ENCODE measurements around the gene PDSS2.

DNA sequence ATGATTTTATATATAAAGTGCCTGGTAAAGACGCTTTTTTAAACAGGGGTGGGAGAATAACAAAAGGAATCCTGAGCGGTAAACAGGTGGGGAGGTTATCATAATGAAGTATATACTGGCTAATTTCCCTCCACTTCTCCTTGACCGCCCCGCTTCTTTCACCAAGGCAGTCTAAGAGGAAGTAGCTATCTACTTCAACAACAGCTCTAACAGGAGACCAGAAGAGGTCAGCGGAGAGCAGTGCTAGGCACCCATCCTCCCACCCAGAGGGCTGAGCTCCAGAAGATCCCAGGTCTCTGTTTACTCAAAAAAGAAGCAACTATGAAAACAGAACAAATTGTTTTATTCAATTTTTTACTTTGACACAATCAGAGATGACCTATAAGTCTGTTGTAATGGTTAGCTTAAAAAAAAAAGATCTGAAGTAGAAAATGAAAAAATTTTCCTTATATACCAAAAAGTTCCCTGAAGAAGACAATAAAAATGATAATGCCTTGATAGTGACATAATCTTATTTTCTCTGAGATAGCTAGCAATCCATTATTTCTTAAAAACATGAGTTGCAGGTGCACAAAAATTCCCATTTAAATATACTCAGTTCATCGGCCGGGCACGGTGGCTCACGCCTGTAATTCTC, 141.1 kb downstream of the PDSS2 start:
- TF ChIP-seq, protein P1, sequence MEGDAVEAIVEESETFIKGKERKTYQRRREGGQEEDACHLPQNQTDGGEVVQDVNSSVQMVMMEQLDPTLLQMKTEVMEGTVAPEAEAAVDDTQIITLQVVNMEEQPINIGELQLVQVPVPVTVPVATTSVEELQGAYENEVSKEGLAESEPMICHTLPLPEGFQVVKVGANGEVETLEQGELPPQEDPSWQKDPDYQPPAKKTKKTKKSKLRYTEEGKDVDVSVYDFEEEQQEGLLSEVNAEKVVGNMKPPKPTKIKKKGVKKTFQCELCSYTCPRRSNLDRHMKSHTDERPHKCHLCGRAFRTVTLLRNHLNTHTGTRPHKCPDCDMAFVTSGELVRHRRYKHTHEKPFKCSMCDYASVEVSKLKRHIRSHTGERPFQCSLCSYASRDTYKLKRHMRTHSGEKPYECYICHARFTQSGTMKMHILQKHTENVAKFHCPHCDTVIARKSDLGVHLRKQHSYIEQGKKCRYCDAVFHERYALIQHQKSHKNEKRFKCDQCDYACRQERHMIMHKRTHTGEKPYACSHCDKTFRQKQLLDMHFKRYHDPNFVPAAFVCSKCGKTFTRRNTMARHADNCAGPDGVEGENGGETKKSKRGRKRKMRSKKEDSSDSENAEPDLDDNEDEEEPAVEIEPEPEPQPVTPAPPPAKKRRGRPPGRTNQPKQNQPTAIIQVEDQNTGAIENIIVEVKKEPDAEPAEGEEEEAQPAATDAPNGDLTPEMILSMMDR (IDR thresholded peaks at IDR 0.05) = no peak
- TF ChIP-seq POLR2A (IDR thresholded peaks at IDR 0.05) = no peak

Data from testis (tissue), 2 donors.